K562 (cell line): Measurements from ENCODE around the gene TMEM45A. TPM values are rescaled to one million over a fixed set of nuclear protein-coding genes. Genes with fewer than 3 reads are reported as not detected.

Experiments used
- ATAC-seq: fragments of 200-7000 bp; cut with Tn5 transposase; 3 replicates; pipeline ENCODE4 v1.9.1; 2020; ENCODE audit warnings: moderate library complexity
- BruUV-seq: library from RNA; stranded (reverse); fragments of 400-500 nt; replicated peaks from 2 replicates; lab custom pipeline; 2021; lab: Mats Ljungman, UMichigan
- CTCF ChIA-PET: fragments of 300-600 bp; formaldehyde crosslinking; extraction: SDS; loops from one replicate; lab custom pipeline; 2021; ENCODE audit warnings: low intra/inter-chr PET ratio; lab: Yijun Ruan, JAX
- POLR2A ChIA-PET: fragments of 300-600, 350-650 bp; sonication (Branson Sonifier 250); formaldehyde crosslinking; extraction: SDS; loops from one replicate; lab custom pipeline; 2021; ENCODE audit warnings: antibody characterized with exemption, inconsistent platforms; lab: Yijun Ruan, JAX
- DNase-seq, 4 experiments: peaks; one replicate each; pipeline versions ENCODE4 v3.0.0 to v3.0.0-alpha.2; 2011 to 2018; ENCODE audit warnings: low spot score in 3 of 4, mixed read lengths in 3 of 4; ENCODE audit errors: extremely low read depth in 1 of 4
- FAIRE-seq: peaks from 2 replicates; lab custom pipeline; 2011; peaks lifted over from hg19 to GRCh38; lab: Jason Lieb, UNC
- H2AFZ ChIP-seq: 2 replicates; pipeline ENCODE4 v1.6.0; 2011; ENCODE audit warnings: low read depth, low read length, control low read depth, inconsistent platforms
- H3K27ac ChIP-seq: fragments of 200-600 bp; 3 replicates; pipeline ENCODE4 v1.8.0; 2011; ENCODE audit warnings: low read depth, mild to moderate bottlenecking, control low read depth, inconsistent platforms, low read length, moderate library complexity, mixed read lengths; ENCODE audit errors: extremely low read depth
- H3K27me3 ChIP-seq, 2 experiments: fragments of 300-600 bp in 1 of 2; 2 replicates in 1 of 2; 3 replicates in 1 of 2; pipeline versions ENCODE4 v1.6.0 to v1.8.0; 2011; ENCODE audit warnings: inconsistent platforms in 2 of 2, low read length in 2 of 2, mild to moderate bottlenecking in 1 of 2, mixed read lengths in 1 of 2, moderate library complexity in 1 of 2; ENCODE audit not compliant: control insufficient read depth in 2 of 2, insufficient read depth in 2 of 2
- H3K36me3 ChIP-seq: fragments of 300-600 bp; 3 replicates; pipeline ENCODE4 v1.8.0; 2011; ENCODE audit warnings: mild to moderate bottlenecking, low read length, inconsistent platforms; ENCODE audit not compliant: control insufficient read depth, insufficient read depth
- H3K4me1 ChIP-seq, 2 experiments: fragments of 200-600 bp in 1 of 2; replicated peaks in 1 of 2; 2 replicates in 1 of 2; 3 replicates in 1 of 2; pipeline versions ENCODE4 v1.5.1 to v1.8.0; 2011; ENCODE audit warnings: inconsistent platforms in 2 of 2, low read length in 2 of 2, mild to moderate bottlenecking in 1 of 2, mixed read lengths in 1 of 2, moderate library complexity in 1 of 2; ENCODE audit not compliant: control insufficient read depth in 2 of 2, insufficient read depth in 2 of 2
- H3K4me2 ChIP-seq: 2 replicates; pipeline ENCODE4 v1.6.1; 2011; ENCODE audit warnings: low read length, control low read depth, inconsistent platforms, mixed read lengths; ENCODE audit not compliant: insufficient read depth
- H3K4me3 ChIP-seq: fragments of 200-600 bp; sonication (generic), shearing (Covaris generic); 2 replicates; pipeline ENCODE4 v1.5.1; 2016; ENCODE audit warnings: control low read depth, inconsistent platforms
- H3K79me2 ChIP-seq: fragments of 200-600 bp; 3 replicates; pipeline ENCODE4 v1.8.0; 2011; ENCODE audit warnings: low read length, inconsistent platforms; ENCODE audit not compliant: control insufficient read depth, insufficient read depth
- H3K9ac ChIP-seq, 2 experiments: 2 replicates each; pipeline versions ENCODE4 v1.6.0 to v1.6.1; 2011; ENCODE audit warnings: low read depth in 2 of 2, low read length in 2 of 2, control low read depth in 1 of 2, inconsistent platforms in 1 of 2, mild to moderate bottlenecking in 1 of 2, mixed read lengths in 1 of 2; ENCODE audit not compliant: insufficient read depth in 1 of 2
- H3K9me1 ChIP-seq: one replicate; pipeline ENCODE4 v1.6.0; 2011; ENCODE audit warnings: inconsistent platforms, mild to moderate bottlenecking, low read length, moderate library complexity; ENCODE audit not compliant: control insufficient read depth, insufficient read depth
- H3K9me3 ChIP-seq: replicated peaks from 2 replicates; pipeline ENCODE4 v1.5.1; 2011; ENCODE audit warnings: low read depth, low read length, inconsistent platforms; ENCODE audit not compliant: control insufficient read depth, insufficient read depth
- H4K20me1 ChIP-seq: replicated peaks from 2 replicates; pipeline ENCODE4 v1.6.1; 2011; ENCODE audit warnings: low read length, inconsistent platforms, mixed read lengths; ENCODE audit not compliant: control insufficient read depth, insufficient read depth
- EZH2 ChIP-seq: IDR thresholded peaks from 2 replicates; pipeline ENCODE4 v1.6.1; 2012; ENCODE audit warnings: low read depth, mild to moderate bottlenecking, inconsistent platforms, low read length, borderline replicate concordance
- GABPB2 ChIP-seq: fragments of 250-450 bp; sonication (Bioruptor Pico); conservative IDR thresholded peaks from 2 replicates; pipeline ENCODE4 v1.5.1; 2021; ENCODE audit warnings: mild to moderate bottlenecking
- KDM2B ChIP-seq: fragments of 250-450 bp; sonication (Bioruptor Pico); IDR thresholded peaks from 2 replicates; pipeline ENCODE4 v1.8.0; 2021; ENCODE audit warnings: mild to moderate bottlenecking, moderate library complexity
- NFE2 ChIP-seq: IDR thresholded peaks from 2 replicates; pipeline ENCODE4 v1.6.1; 2014; ENCODE audit warnings: antibody characterized with exemption, low read depth
- PHF21A ChIP-seq: fragments of 450-650 bp; IDR thresholded peaks from 2 replicates; pipeline ENCODE4 v1.6.1; 2017; ENCODE audit warnings: low read depth, borderline replicate concordance
- POLR2B ChIP-seq: fragments of 450-650 bp; IDR thresholded peaks from 2 replicates; pipeline ENCODE4 v1.6.1; 2018; ENCODE audit warnings: low read depth; ENCODE audit not compliant: partially characterized antibody
- POLR2G ChIP-seq: fragments of 200-400 bp; formaldehyde crosslinking; IDR thresholded peaks from 2 replicates; pipeline ENCODE4 v1.6.1; 2017; ENCODE audit warnings: low read depth, mild to moderate bottlenecking, antibody characterized with exemption, low read length, moderate library complexity
- RBM17 ChIP-seq: fragments of 200-400 bp; formaldehyde crosslinking; IDR thresholded peaks from 2 replicates; pipeline ENCODE4 v1.6.1; 2017; ENCODE audit warnings: low read depth, mild to moderate bottlenecking, low read length, borderline replicate concordance
- RBM39 ChIP-seq: fragments of 200-400 bp; formaldehyde crosslinking; optimal IDR thresholded peaks from 2 replicates; pipeline ENCODE3; 2018; ENCODE audit warnings: low read depth, low read length
- SMAD4 ChIP-seq: fragments of 250-450 bp; sonication (Bioruptor Pico); conservative IDR thresholded peaks from 2 replicates; pipeline ENCODE4 v1.8.0; 2021; ENCODE audit warnings: inconsistent platforms, mild to moderate bottlenecking, moderate library complexity
- SNRNP70 ChIP-seq: fragments of 200-400 bp; formaldehyde crosslinking; optimal IDR thresholded peaks from 2 replicates; pipeline ENCODE3; 2017; ENCODE audit warnings: low read depth, low read length
- ZBTB8A ChIP-seq: fragments of 450-650 bp; IDR thresholded peaks from 2 replicates; pipeline ENCODE4 v1.6.1; 2018; ENCODE audit warnings: mild to moderate bottlenecking, moderate library complexity; ENCODE audit not compliant: partially characterized antibody
- ZC3H4 ChIP-seq: sonication (generic); formaldehyde crosslinking; IDR thresholded peaks from 2 replicates; pipeline ENCODE4 v1.9.0; 2021; ENCODE audit warnings: missing genetic modification reagents, borderline replicate concordance
- ZC3H8 ChIP-seq: fragments of 450-650 bp; IDR thresholded peaks from 2 replicates; pipeline ENCODE4 v1.6.1; 2017
- ZNF140 ChIP-seq: fragments of 250-450 bp; sonication (Bioruptor Pico); IDR thresholded peaks from 2 replicates; pipeline ENCODE4 v1.8.0; 2021; ENCODE audit warnings: moderate library complexity, mild to moderate bottlenecking, inconsistent platforms
- ZNF184 ChIP-seq: sonication (generic); formaldehyde crosslinking; IDR thresholded peaks from 2 replicates; pipeline ENCODE4 v1.5.0; 2020; ENCODE audit warnings: missing genetic modification reagents
- ZNF347 ChIP-seq: fragments of 450-650 bp; formaldehyde crosslinking; IDR thresholded peaks from 2 replicates; pipeline ENCODE4 v1.4.0; 2020; ENCODE audit warnings: low read depth, mild to moderate bottlenecking, moderate library complexity
- WGBS: fragments of 100-300 bp; shearing (Covaris generic); methylation state at CpG from one replicate; pipeline ENCODE4 v1.1.6; 2016; ENCODE audit warnings: low coverage, mixed read lengths; ENCODE audit not compliant: insufficient coverage; ENCODE audit errors: missing lambda C conversion rate; 5-methylcytosine and 5-hydroxymethylcytosine counted together
- in situ Hi-C: fragments of 300-500 bp; cut with MboI; formaldehyde crosslinking; loops from 4 replicates; pipeline ENCODE4 v1.15.0; 2018; ENCODE audit warnings: inconsistent platforms, mixed read lengths
- intact Hi-C: fragments of 100-400 bp; cut with micrococcal nuclease; formaldehyde crosslinking; loops from 2 replicates; pipeline ENCODE4 v1.14.2; 2022
- polyA plus RNA-seq, 8 experiments: library from polyadenylated mRNA; depleted of rRNA in 4 of 8; stranded (reverse) in 5 of 8; unstranded in 3 of 8; fragments of >200 nt; fragmentation: Nextera tagmentation in 2 of 8; fragmentation: Illumina TruSeq in 1 of 8; extraction: Ambion mirVana in 2 of 8; extraction: Trizol in 1 of 8; gene quantifications; 2 replicates each; pipeline versions ENCODE4 v1.2.1 to v1.2.3, GENCODE V29; 2011 to 2014; ENCODE audit warnings: inconsistent platforms in 1 of 8, missing spikeins in 1 of 8
- total RNA-seq, 7 experiments: library from RNA; depleted of rRNA in 6 of 7; stranded (reverse); fragments of >200 nt in 6 of 7; fragmentation: Illumina TruSeq in 2 of 7; extraction: Trizol in 2 of 7; gene quantifications; 2 replicates each; pipeline versions ENCODE4 v1.2.1 to v1.2.3, GENCODE V29; 2011 to 2021; ENCODE audit warnings: low replicate concordance in 1 of 7
- TF ChIP-seq, protein P1 (sequence below): sonication (generic); formaldehyde crosslinking; IDR thresholded peaks from 2 replicates; pipeline ENCODE4 v1.8.0; 2022; ENCODE audit warnings: mild to moderate bottlenecking, missing genetic modification reagents

TMEM45A gene
- total and polyA plus RNA-seq, 9 of the 15 experiments (the other 6 are each of a cell fraction or from before 2014, with no cell fraction given): 0.41 to 4.1 (median 0.95) TPM

DNA sequence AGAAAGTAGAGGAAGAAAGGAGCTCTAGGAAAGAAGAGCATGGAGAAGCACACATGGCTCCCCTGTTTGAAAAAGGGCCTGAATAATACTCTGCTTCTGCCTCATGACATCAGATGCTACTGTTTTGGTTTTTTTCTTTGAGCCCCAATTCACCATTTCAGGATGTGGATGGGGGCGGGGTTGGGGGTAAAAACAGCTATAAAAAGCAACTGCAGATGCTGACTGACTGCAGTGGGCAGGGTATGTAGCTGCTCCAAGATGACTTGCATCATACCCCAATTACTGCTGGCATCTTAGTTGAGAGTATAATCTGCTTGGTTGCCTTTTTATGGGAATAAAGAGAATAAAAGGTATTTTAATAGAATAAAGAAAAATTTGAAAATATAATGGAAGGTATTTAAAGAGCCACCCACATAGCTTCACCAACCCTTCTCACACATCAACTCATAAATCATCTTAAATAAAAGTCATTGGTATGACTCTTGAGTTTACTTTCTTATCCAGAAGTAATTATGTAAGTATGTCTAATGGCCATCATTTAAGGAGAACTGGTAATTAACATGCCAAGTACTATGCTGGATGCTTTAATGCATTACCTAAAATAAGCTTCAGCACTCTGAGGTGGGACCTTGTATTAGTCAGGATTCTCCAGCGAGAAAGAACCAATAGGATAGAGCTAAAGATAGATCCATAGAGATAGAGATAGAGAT is 36.4 kb upstream of the TMEM45A start:
- H3K9me3 ChIP-seq: no peaks in the 10 kb centered on the region
- H3K9ac ChIP-seq: no peak overlapping the region
- no peaks in the 10 kb centered on the region for H3K27me3 ChIP-seq
- H3K9me1 ChIP-seq: no peaks in the 10 kb centered on the region
- no peak overlapping the region for H2AFZ ChIP-seq
- no peak overlapping the region for H3K4me3 ChIP-seq
- WGBS: 49% methylated on average over 2 of the region's 2 CpGs
- TF ChIP-seq, protein P1, sequence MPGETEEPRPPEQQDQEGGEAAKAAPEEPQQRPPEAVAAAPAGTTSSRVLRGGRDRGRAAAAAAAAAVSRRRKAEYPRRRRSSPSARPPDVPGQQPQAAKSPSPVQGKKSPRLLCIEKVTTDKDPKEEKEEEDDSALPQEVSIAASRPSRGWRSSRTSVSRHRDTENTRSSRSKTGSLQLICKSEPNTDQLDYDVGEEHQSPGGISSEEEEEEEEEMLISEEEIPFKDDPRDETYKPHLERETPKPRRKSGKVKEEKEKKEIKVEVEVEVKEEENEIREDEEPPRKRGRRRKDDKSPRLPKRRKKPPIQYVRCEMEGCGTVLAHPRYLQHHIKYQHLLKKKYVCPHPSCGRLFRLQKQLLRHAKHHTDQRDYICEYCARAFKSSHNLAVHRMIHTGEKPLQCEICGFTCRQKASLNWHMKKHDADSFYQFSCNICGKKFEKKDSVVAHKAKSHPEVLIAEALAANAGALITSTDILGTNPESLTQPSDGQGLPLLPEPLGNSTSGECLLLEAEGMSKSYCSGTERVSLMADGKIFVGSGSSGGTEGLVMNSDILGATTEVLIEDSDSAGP (CRISPR knock-in tag): no peak
- TF ChIP-seq ZNF140 (CRISPR knock-in tag) (no peak), PHF21A (no peak), ZNF347 (no peak), GABPB2 (no peak), NFE2 (no peak), KDM2B (CRISPR knock-in tag) (no peak), RBM17 (no peak), ZC3H8 (no peak), ZNF184 (CRISPR knock-in tag) (no peak), ZBTB8A (no peak), RBM39 (no peak), EZH2 (no peak), SMAD4 (CRISPR knock-in tag) (no peak), SNRNP70 (no peak), ZC3H4 (CRISPR knock-in tag) (no peak), POLR2B (no peak), POLR2G (no peak)
- no peak for DNase-seq
- CTCF ChIA-PET: no interaction called here
- POLR2A ChIA-PET: interaction anchor here (0.8 kb wide), 1 partner anchor 10 kb away, joined by 3 read pairs; no protein-coding TSS in a partner anchor
- intact Hi-C loops: no loop called here
- peaks cover 0 to 4% of the 10 kb centered on the region in 2 experiments; a peak in 1 of 5 replicates for H3K4me1 ChIP-seq
- H3K36me3 ChIP-seq: no peaks in the 10 kb centered on the region
- ATAC-seq: no peak
- H3K79me2 ChIP-seq: no peaks in the 10 kb centered on the region
- in situ Hi-C loops: no loop called here
- H3K27ac ChIP-seq: no peak overlapping the region
- H3K4me2 ChIP-seq: no peak overlapping the region
- no TSS peak for BruUV-seq
- H4K20me1 ChIP-seq: no peaks in the 10 kb centered on the region
- FAIRE-seq: no peak
